AG04449 (cell line): ENCODE results near the gene FANK1.

Experiments
- CTCF ChIA-PET: fragments of 350-600 bp; formaldehyde crosslinking; extraction: SDS; loops from one replicate; lab custom pipeline; 2021; ENCODE audit warnings: antibody characterized with exemption; lab: Yijun Ruan, JAX
- POLR2A ChIA-PET: fragments of 400-600, 350-600 bp; formaldehyde crosslinking; extraction: SDS; loops from one replicate; lab custom pipeline; 2020; ENCODE audit warnings: antibody characterized with exemption, inconsistent platforms; lab: Yijun Ruan, JAX
- DNase-seq: peaks from one replicate; pipeline ENCODE4 v3.0.0-alpha.2; 2010; ENCODE audit warnings: low read depth, low spot score
- H3K4me3 ChIP-seq: 2 replicates; pipeline ENCODE4 v1.5.1; 2011; ENCODE audit warnings: low read depth, mild to moderate bottlenecking, control low read depth, low read length
- TF ChIP-seq, protein P1 (sequence below): IDR thresholded peaks from one replicate; pipeline ENCODE4 v1.5.1; 2011; ENCODE audit warnings: mild to moderate bottlenecking, moderate library complexity, low read length, control low read depth, inconsistent platforms; ENCODE audit not compliant: insufficient read depth; ENCODE audit errors: missing control alignments

The FANK1 gene

DNA sequence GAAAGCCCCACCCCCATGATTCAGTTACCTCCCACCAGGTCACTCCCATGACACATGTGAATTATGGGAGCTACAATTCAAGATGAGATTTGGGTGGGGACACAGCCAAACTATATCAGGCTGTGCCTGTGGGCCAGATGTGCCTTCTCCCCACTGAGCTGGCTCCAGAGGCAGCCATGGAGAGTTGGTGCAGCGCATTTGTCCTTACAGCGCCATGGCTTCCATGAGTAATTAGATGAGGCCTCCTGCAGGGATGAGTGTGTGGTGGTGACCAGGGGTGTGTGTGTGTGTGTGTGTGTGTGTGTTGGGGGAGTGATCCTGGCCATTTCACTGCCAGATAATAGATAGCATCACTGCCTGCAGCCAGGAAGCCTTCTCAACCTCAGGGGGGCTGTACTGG, 94.6 kb downstream of the FANK1 start:
- ChIA-PET POLR2A (no interaction called here), CTCF (interaction anchor here (0.9 to 1.4 kb wide), 2 partner anchors 8 to 9 kb away, joined by 3 to 4 read pairs; no protein-coding TSS in a partner anchor)
- DNase-seq, result no peak
- TF ChIP-seq, protein P1, sequence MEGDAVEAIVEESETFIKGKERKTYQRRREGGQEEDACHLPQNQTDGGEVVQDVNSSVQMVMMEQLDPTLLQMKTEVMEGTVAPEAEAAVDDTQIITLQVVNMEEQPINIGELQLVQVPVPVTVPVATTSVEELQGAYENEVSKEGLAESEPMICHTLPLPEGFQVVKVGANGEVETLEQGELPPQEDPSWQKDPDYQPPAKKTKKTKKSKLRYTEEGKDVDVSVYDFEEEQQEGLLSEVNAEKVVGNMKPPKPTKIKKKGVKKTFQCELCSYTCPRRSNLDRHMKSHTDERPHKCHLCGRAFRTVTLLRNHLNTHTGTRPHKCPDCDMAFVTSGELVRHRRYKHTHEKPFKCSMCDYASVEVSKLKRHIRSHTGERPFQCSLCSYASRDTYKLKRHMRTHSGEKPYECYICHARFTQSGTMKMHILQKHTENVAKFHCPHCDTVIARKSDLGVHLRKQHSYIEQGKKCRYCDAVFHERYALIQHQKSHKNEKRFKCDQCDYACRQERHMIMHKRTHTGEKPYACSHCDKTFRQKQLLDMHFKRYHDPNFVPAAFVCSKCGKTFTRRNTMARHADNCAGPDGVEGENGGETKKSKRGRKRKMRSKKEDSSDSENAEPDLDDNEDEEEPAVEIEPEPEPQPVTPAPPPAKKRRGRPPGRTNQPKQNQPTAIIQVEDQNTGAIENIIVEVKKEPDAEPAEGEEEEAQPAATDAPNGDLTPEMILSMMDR, result no peak
- no peak overlapping the region for H3K4me3 ChIP-seq

DNA sequence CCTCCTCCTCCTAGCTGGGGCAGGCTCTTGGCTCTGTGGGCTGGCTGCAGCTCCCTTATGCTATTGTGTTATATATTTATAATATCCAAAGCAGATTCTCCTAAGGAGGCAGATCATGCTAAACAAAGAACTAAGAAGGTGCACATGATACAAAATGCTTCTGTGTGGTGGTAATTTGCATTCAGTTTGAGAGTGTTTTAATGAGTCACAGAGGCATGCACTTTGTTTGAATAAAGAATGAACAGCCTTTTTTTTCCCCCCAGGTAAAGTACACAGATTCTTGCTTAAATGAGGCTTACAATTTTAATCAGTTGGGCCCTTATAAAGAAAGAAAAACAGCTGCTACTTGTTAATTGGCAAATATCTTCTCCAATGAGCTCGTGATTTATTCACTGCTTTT, 95.0 kb downstream of the FANK1 start:
- no peak for DNase-seq
- CTCF ChIA-PET, result interaction anchor here (0.9 to 1.4 kb wide), 2 partner anchors 8 to 9 kb away, joined by 3 to 4 read pairs; no protein-coding TSS in a partner anchor
- POLR2A ChIA-PET, result no interaction called here
- TF ChIP-seq, protein P1, result no peak
- H3K4me3 ChIP-seq, result no peak overlapping the region

DNA sequence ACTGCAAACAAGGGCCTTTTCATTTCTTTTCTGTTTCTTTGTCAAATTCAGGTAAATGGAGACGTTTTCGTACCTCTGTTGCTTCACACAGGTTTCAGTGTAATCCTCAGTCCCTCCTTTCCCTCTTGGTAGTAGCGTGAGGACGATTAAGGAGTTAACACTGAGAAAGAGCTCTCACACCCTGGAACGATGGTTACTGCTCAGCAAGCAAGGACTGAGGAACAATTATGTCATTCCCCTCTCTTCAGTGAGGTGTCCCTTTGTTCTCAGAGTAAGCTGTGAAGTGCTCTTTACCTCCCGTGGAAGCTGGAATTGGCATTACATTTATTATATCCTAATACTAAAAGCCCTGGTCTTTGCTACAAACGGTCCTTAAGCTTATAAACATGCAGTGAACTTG, 95.9 kb downstream of the FANK1 start:
- DNase-seq, result no peak
- ChIA-PET CTCF (interaction anchor here (0.7 to 1.5 kb wide), 4 partner anchors 9 to 58 kb away, joined by 3 to 4 read pairs (median 3); no protein-coding TSS in a partner anchor), POLR2A (no interaction called here)
- no peak overlapping the region for H3K4me3 ChIP-seq
- TF ChIP-seq, protein P1, result no peak

DNA sequence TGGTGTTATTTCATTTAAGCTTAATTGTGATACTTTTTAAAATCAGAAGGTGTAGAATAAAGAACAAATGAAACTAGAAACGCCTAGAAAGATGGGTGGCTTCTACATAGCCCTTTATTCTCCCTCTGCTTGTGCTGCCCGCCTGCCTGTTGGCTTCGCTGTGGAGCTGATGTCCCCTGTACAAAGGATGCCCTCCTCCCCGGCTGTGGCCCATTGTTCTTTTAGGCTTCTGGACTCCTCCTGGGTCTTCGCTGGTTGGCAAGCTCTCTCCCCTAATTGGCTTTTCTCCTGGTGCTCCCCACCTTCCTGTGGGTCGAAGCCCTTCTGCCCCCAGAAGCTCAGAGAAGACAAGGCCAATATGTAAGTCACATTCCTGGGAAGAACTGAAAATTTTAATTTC, 98.2 kb downstream of the FANK1 start:
- CTCF ChIA-PET, result interaction anchor here (0.7 to 0.8 kb wide), 2 partner anchors 10 to 367 kb away, joined by 3 to 4 read pairs; no protein-coding TSS in a partner anchor
- no peak for DNase-seq
- POLR2A ChIA-PET, result no interaction called here
- TF ChIP-seq, protein P1, result no peak
- H3K4me3 ChIP-seq, result no peak overlapping the region

DNA sequence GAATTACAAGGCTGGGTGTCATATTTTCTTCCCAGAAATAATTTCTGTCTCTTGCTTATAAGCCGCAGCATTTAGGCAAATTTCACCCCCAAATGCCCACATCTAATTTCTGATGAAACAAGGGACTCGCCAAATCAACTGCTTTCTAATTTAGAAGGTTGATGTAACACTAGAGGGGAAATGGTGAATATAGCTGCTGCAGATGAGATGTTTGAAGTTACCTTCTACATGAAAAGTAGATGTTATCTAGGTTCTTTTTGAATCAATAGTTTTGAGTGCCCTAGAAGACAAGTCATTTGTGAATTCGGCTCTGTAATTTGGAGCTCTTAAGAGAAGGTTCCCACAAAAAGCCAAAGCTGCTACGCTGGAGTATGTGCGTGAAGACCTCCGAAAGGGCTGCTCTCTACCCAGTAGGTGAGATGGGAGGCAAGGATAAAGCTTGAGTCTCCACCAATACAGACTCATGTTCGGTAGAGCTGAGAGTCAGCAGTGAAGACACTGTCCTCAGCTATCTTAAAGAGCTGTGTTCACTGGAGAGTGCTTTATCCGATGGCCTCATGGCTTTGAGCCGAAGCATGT, 99.5 kb downstream of the FANK1 start:
- DNase-seq, result no peak
- CTCF ChIA-PET, result interaction anchor here (0.8 to 1.3 kb wide), 3 partner anchors 11 to 61 kb away, joined by 3 to 4 read pairs (median 3); no protein-coding TSS in a partner anchor
- POLR2A ChIA-PET, result no interaction called here
- TF ChIP-seq, protein P1, result no peak
- H3K4me3 ChIP-seq, result no peak overlapping the region

DNA sequence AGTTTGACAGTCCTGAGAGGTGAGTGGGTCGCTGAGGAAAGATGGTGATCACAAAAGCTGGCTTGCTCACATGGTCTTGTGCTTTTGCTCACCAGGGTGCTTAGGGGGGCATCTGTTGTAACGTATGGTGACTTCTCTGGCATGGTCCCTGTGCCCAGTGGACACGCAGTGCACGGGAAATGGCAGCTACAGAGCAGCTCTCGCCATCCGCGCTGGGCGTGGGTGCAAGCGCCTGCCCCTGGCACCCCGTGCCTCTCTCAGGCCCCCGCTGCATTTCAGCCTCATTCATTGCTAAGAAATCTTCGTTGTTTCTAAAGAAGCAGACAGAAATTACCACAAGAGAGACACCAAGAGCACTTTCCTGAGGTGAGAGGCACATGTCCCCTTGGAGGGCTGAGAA, 101.2 kb downstream of the FANK1 start:
- ChIA-PET CTCF (no interaction called here), POLR2A (no interaction called here)
- no peak for DNase-seq
- H3K4me3 ChIP-seq, result no peak overlapping the region
- TF ChIP-seq, protein P1, result no peak
